ENCODE results near the gene DCUN1D4.

GRCh38 chr4:51885363-51885762, 42.4 kb downstream of the DCUN1D4 start:
- TF ChIP-seq CTCF (IDR thresholded peaks at IDR 0.05) (peak; percentile 9 to 30 (median 19)), POLR2A (IDR thresholded peaks at IDR 0.05) (no peak), EP300 (IDR thresholded peaks at IDR 0.05) (no peak)

Measured in tibial nerve (tissue), 4 donors.